Measurements from ENCODE around the gene CFAP77.

The CFAP77 gene

GRCh38 chr9:132410642-132411041 lies 631 bp downstream of the CFAP77 start:
- DNase-seq, result peak in 1 of 2 experiments; percentile 10

DNA sequence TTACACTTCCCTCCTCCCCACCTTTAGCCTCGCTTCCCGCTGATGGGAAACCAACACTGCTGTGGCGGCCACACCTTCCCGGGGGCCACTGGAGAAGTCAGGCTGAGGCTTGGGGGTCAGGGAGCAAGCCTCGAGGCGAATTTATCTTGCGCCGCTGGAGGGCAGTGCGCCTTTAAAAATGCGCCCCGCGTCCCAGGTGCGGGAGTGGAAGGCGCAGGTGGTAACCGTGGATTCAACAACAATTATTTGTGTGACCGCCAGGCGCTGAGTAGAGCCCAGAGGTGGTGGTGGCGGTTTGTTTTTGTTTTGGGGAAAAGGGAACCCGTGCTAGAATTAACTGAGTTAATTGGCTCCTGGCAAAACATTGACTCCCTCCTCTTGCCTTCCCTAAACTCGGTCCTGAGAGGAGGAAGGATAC lies 1.1 kb downstream of the CFAP77 start:
- DNase-seq, result peak; percentile 57 to 65

DNA sequence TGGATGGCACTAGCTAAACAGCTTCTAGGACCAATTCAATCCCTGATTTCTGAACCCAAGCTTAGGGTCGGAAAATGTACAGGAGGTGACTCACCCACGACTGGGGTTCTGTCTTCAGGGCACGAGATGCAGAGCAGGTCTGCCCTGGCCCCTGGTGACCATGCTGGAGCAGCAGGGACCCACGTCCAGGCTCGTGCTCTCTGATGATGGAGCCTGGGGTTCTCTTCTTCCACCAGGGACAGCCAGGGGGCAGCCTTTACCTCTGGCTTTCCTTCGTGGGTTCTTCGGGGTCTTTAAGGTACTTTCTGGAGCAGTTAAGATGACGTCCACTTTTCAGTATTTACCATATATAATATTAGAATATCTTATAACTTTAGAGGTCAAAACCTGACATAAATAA lies 2.1 kb downstream of the CFAP77 start:
- DNase-seq, result no peak

GRCh38 chr9:132413926-132414325 lies 3.9 kb downstream of the CFAP77 start:
- DNase-seq, result no peak

DNA sequence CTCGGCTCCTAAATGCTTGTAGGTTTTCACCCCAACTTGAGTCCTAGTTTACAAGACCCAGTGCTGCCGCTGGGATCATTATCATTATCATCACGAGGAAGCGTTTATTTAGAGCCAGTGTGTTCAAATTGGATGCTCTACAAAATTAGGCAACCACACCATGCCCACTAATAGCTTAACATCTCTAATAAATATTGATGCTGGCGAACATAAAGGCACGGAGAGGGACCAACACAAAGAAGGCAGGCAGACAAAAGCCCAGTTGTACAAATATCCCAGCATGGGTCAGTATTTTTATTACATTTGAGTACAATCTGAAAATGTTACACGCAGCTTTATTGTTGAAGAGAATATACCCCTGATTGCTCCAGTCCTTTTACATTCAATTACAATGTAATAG lies 4.7 kb downstream of the CFAP77 start:
- DNase-seq, result no peak

DNA sequence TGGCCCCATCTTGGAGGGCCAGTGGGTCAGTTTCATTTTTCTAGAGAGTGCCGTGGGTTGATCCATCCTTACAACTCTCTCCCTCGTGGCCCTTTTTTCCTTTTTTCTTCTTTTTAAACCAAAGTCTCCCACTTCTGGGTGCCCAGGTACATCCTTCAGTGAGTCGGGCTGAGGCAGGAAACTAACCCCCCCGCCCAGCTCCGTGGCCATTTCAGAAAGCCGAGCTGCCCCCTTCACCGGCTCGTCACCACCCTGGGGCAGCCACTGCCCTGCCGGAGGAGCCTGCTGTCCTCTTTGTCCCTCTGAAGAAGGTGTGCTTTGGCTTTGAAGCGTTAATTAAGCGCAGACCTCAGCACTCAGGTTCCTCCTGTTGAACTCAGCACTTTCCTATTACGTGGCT lies 5.2 kb downstream of the CFAP77 start:
- DNase-seq, result no peak

- DNase-seq, result no peak
These were observed 8.8 kb downstream of the CFAP77 start for GRCh38 chr9:132418726-132419363.

- no peak for DNase-seq
These were observed 12.6 kb downstream of the CFAP77 start for GRCh38 chr9:132422574-132422973.

DNA sequence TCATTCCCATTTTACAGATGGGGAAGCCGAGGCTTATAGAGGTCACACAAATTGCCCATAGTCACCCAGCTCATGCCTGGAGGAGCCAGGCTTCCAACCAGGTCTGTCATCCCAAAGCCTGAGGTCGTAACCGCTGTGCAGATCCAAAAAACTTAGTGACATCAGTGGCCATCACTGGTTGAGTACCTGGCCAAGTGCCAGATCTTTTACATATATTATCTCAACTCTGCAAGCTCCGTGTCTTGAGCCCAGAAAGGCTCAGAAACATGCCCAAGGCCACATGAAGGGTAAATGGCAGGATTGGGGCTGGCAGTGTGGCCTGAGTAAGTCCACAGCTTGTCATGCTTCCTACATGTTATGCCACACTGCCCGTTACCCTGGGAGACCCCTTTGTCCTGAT lies 13.5 kb downstream of the CFAP77 start:
- no peak for DNase-seq

DNA sequence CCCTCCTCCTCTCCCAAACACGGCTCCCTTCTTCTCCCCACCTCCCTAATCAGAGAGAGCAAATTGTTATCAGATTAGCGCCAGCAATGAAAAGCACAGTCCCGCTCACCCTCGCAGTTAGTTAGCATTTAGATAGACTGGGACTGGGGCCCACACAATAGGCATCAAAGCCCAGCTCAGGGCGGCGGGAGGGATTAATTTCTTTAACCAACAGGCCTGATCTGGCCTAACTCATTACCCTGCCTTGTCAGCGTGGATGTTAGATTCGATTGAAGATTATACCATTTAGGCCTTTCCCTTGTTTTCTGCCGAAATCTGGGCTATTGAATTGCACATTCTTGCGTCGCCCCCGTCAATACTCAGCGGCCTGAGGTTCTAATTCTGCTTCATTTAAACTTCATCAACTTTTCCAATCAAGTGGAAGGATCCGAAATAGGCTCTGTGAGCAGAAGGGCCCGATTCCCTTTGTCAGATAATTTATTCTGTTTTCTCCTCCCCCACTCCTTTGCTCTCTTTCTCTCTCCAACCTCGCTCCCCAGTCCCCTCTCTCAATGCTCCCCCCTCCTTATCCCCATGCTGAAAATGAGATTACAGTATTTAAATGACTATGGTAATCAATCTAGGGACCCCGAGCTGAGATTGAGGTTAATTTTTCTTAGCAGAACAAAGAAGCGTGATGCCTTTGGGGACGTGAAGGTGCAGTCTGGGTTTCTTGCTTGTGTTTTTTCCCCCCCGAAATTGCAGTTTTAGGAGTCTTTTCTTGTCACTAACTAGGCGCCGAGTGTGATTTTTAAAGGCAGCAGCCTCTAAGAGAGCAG lies 15.1 kb downstream of the CFAP77 start:
- no peak for DNase-seq

DNA sequence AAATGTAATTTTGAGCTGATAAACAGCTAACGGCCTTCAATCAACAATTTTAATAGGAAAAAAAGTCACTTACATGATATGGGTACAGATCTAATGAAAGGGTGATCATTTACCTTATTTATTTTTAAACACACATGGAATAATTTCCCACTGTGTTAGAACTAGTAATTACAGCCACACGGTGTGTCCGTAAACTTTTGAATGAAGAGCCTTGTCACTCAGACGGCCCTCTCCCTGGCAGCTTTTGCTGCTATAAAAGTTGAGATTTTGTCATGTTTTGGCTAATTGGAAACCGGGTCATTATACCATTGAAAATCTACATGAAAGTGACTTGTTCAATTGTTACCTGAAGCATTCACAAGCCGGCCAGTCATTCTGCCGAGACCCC lies 15.7 kb downstream of the CFAP77 start:
- DNase-seq, result no peak

GRCh38 chr9:132426639-132427414 lies 16.8 kb downstream of the CFAP77 start:
- DNase-seq, result no peak

DNA sequence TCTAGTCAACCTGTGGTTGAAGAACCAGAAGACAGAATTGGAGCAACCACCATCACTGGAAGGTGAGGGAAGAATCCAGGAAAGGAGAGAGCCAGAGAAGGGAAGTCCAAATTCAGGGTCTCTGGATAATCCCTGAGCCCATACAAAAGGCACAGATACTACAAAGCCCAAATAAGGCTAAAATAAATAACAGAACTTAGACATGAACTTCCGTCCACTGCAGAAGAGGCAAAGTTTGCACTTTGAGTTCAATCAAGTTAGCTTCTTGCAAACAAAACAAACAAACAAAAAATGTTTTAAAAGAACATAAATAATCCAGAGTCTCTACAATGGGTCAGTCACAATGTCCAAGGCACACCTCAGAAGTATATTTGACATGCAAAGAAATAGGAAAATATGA lies 21.0 kb downstream of the CFAP77 start:
- no peak for DNase-seq

DNA sequence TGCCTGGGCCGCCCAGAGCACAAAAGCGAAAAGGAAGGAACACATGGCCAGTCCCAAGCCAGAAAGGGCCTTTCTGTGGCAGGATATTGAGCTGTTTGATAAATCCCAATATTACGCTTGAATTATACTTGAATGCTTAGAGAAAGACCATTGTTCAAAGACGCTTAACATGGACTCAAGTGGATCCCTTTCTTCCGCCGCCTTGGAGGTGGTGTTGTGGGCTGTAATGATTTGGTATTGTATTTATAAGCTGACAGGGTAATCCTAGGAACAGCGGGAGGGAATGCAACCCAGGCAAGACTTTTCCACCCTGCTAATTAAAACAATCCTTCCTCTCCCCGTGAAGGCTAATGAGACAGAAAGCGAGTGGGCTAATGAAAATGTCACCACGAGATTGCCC lies 24.9 kb downstream of the CFAP77 start:
- no peak for DNase-seq

DNA sequence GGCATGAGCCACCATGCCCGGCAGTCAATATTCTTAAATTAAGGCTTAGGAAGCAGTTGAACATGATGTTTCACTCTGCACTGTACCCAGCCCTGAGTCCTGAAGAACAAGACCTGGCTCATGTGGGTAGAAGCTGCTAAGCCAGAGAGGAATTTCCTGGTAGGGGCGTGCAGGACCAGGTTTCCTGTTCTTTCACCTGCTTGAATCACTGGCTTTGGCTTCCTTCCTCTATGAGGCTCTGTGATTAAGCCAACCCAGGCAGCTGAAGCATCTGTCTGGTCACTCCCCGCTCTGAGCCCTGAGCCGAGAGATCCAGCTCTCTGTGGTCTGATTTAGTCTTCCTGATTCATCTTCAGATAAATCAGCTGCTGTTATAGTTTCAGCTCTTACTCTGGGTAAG lies 29.1 kb downstream of the CFAP77 start:
- DNase-seq, result no peak

- DNase-seq, result no peak
These were observed 30.7 kb downstream of the CFAP77 start for GRCh38 chr9:132440735-132441134.

DNA sequence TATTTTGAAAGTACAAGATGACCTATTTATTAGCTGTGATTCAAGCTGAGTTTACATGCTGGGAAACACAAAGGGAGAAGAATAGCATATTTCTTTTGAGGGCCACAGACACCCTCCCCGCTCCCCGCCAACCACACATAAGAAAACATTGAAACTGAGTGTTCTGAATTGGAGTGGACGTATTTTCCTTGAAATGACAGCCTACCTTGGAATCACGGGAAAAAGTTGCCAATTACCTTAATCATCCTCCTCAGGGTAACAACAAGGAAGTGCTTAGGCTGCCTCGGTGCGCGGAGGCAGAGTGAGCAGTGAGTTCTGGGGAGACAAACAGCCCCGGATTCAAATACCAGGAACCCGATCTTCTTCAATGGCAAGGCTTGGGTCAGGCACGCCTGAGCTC lies 31.4 kb downstream of the CFAP77 start:
- no peak for DNase-seq

DNA sequence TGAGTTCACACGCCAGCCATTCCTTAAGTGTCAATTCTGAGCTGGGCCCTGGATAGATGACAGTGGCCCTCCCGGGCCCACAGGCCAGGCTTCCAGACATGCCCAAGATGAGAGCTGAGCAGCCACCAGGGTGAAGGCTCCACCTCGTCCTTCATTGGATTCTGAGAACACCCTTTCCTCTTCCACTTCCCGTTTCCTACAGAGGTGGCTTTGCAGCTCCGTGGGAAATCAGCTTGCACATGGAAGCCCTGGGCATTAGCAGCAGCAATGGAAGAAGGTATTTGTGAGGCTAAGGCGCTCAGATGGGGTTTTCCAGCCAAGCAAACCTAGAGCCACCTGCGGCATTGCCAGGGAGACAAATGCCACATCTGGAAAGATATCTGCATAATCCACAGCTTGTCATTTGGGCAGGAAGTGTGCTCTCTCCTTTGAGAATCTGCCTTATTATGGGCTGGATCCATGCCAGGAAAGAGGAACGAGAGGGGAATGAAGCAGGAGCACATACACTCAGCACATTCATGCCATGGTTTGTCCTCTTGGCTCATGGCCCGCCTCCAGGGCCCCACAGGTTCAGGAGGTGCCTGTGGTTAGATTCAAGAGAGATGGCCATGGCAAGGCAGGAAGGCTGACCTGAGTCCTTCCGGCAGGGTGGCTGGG lies 34.1 kb downstream of the CFAP77 start:
- no peak for DNase-seq

- DNase-seq, result no peak
These were observed 36.9 kb downstream of the CFAP77 start for GRCh38 chr9:132446887-132447286.

DNA sequence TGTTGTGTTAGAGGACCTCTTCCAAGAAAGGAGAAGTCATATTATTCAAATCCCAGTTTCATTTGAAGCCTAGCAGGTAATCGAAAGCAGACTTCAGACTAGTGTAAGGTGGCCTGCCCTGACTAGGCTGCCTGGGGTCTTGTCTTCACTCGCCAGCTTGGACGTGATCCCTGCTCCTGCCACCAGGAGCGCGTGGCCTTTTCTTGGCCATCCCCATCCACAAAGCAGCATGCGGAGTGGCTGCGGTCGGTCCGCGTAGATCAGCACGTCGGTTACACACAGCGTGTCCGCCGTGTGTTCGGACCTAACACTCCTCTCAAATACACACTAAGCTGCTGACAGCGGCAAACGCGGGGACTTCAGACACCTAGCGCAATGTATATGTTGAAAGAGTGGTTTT lies 37.3 kb downstream of the CFAP77 start:
- no peak for DNase-seq

DNA sequence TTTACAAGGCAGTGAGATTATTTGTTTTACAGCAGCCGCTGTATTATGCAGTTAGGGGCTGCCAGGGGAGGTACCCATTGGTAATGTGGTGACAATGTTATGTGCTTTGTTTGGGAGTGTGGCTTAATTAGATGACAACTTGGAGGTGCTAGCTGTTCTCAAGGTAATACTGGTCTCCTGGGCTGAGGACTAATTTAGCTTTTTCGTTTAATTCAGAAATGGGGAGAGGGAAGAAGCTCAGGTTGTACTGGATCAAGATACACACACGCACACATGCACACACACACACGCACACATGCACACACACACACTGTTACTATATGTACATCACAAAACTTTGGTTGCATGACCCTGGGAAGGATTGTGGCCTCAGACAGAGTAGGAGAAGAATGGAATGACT lies 37.9 kb downstream of the CFAP77 start:
- no peak for DNase-seq

DNA sequence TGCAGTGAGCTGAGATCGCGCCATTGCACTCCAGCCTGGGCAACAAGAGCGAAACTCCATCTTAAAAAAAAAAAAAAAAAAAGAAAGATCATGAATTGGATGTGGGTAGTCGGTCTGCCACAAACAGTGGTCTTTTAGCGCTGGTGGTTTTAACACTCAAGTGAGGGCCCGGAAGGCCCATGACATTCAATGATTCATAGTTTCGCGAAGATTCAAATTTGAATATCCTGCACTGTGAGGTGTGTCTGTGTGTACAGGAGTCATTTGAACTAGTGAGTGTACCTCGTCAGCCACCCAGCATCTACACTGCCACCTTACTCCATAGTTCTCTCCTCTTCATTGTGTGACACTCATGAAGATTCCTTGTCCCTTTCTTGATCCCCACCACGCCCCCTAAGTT lies 41.3 kb downstream of the CFAP77 start:
- DNase-seq, result no peak

- no peak for DNase-seq
These were observed 46.2 kb downstream of the CFAP77 start for GRCh38 chr9:132456241-132456640.
